WI38 (cell line): ENCODE results near the gene CTPS2.
"Not testable (repeated sequence)": the region's sequence is repeated elsewhere in the genome, so short reads cannot be mapped to it uniquely, and the experiment has no call there.

Source experiments
- H3K4me3 ChIP-seq: 2 replicates; pipeline ENCODE4 v1.5.1; 2011; ENCODE audit warnings: low read depth, mild to moderate bottlenecking, control low read depth, low read length
- CTCF ChIP-seq: IDR thresholded peaks from 2 replicates; pipeline ENCODE4 v1.5.1; 2012; ENCODE audit warnings: low read depth, mild to moderate bottlenecking, control low read depth, low read length

Gene CTPS2

GRCh38 chrX:16617382-16617781 is 95.1 kb downstream of the CTPS2 start:
- TF ChIP-seq CTCF: no peak
- no peak overlapping the region for H3K4me3 ChIP-seq

- no peak for TF ChIP-seq CTCF
- H3K4me3 ChIP-seq: no peak overlapping the region
Measured at GRCh38 chrX:16612257-16612897, 100.1 kb downstream of the CTPS2 start.

- not testable (repeated sequence) for H3K4me3 ChIP-seq
Measured at GRCh38 chrX:16610654-16611053, 101.8 kb downstream of the CTPS2 start.

GRCh38 chrX:16610121-16610621 is 102.3 kb downstream of the CTPS2 start:
- no peak for TF ChIP-seq CTCF
- no peak overlapping the region for H3K4me3 ChIP-seq

- no peak overlapping the region for H3K4me3 ChIP-seq
- TF ChIP-seq CTCF: no peak
Measured at GRCh38 chrX:16606142-16606720, 106.2 kb downstream of the CTPS2 start.

GRCh38 chrX:16604337-16604736 is 108.1 kb downstream of the CTPS2 start:
- TF ChIP-seq CTCF: no peak
- H3K4me3 ChIP-seq: no peak overlapping the region

- no peak overlapping the region for H3K4me3 ChIP-seq
- no peak for TF ChIP-seq CTCF
Measured at GRCh38 chrX:16603822-16604221, 108.6 kb downstream of the CTPS2 start.

GRCh38 chrX:16603235-16603634 is 109.2 kb downstream of the CTPS2 start:
- H3K4me3 ChIP-seq: not testable (repeated sequence)
